Posterior vena cava (tissue), 2 donors: ENCODE results near the gene CTBP2. TPM values are rescaled to one million over a fixed set of nuclear protein-coding genes. Genes with fewer than 3 reads are reported as not detected.
A peak's percentile ranks its signal among the peaks of the same experiment; 100 is the strongest.

Experiments
- DNase-seq: peaks from one replicate; pipeline ENCODE4 v3.0.0-alpha.2; 2020; ENCODE audit warnings: low spot score
- intact Hi-C, 2 donors: fragments of 100-400 bp; cut with DNase I; formaldehyde crosslinking; loops; one replicate each; pipeline versions ENCODE4 v1.14.1 to v1.14.2; 2022 to 2023
- total RNA-seq, 2 donors: library from RNA; stranded (reverse); fragmentation: NEBNext Ultra II Directional; extraction: Animal tissue kit (Norgen Biotek cat#: 25700); gene quantifications; one replicate each; pipeline ENCODE4 v1.2.1, GENCODE V29; 2021
- donor health status: DM: yes; HTN: yes; CAD: no.
- donor health status: DM: yes; HTN: yes; CAD: no.

The CTBP2 gene
- total RNA-seq, 2 donors from 2014 or later, result 44.4 to 47.3 TPM

GRCh38 chr10:125011171-125011925, 149.0 kb downstream of the CTBP2 start:
- DNase-seq, result peak; percentile 66
- intact Hi-C loops, result no loop called here

- DNase-seq, result peak; percentile 36
- intact Hi-C loops, result no loop called here
Measured at GRCh38 chr10:125010362-125010761, 150.0 kb downstream of the CTBP2 start.

- peak; percentile 34 for DNase-seq
- intact Hi-C loops, result loop anchor here in 1 of 2 donors (10.0 kb wide), 1 partner anchor 45 kb away; no protein-coding TSS in a partner anchor
Measured at GRCh38 chr10:125009661-125010161, 150.7 kb downstream of the CTBP2 start.

- peak; percentile 20 for DNase-seq
Measured at GRCh38 chr10:125008689-125009638, 151.4 kb downstream of the CTBP2 start.

GRCh38 chr10:125007436-125007835, 152.9 kb downstream of the CTBP2 start:
- peak; percentile 42 for DNase-seq
- intact Hi-C loops, result loop anchor here in 1 of 2 donors (10.0 kb wide), 1 partner anchor 47 kb away; no protein-coding TSS in a partner anchor

More at GRCh38 chr10:125008689-125009638, 151.4 kb downstream of the CTBP2 start:
- intact Hi-C loops, result loop anchor here in 1 of 2 donors (10.0 kb wide), 1 partner anchor 46 kb away; no protein-coding TSS in a partner anchor

- peak; percentile 76 for DNase-seq
- intact Hi-C loops, result loop anchor here in 1 of 2 donors (10.0 kb wide), 1 partner anchor 48 kb away; no protein-coding TSS in a partner anchor
Measured at GRCh38 chr10:125006921-125007426, 153.4 kb downstream of the CTBP2 start.

- intact Hi-C loops, result loop anchor here in 1 of 2 donors (10.0 kb wide), 1 partner anchor 49 kb away; no protein-coding TSS in a partner anchor
- DNase-seq, result peak; percentile 24
Measured at GRCh38 chr10:125006188-125006680, 154.1 kb downstream of the CTBP2 start.

GRCh38 chr10:125005312-125006187, 154.8 kb downstream of the CTBP2 start:
- intact Hi-C loops, result loop anchor here in 1 of 2 donors (10.0 kb wide), 1 partner anchor 49 kb away; no protein-coding TSS in a partner anchor
- peak; percentile 69 for DNase-seq

- peak; percentile 52 for DNase-seq
- intact Hi-C loops, result loop anchor here in 1 of 2 donors (10.0 kb wide), 1 partner anchor 50 kb away; no protein-coding TSS in a partner anchor
Measured at GRCh38 chr10:125004571-125005311, 155.6 kb downstream of the CTBP2 start.

- intact Hi-C loops, result loop anchor here in 1 of 2 donors (10.0 kb wide), 1 partner anchor 51 kb away; no protein-coding TSS in a partner anchor
- peak; percentile 48 for DNase-seq
Measured at GRCh38 chr10:125003901-125004467, 156.4 kb downstream of the CTBP2 start.

- DNase-seq, result peak; percentile 54
- intact Hi-C loops, result loop anchor here in 1 of 2 donors (10.0 kb wide), 1 partner anchor 51 kb away; no protein-coding TSS in a partner anchor
Measured at GRCh38 chr10:125003146-125003900, 157.0 kb downstream of the CTBP2 start.

- DNase-seq, result peak; percentile 79
- intact Hi-C loops, result loop anchor here in 1 of 2 donors (10.0 kb wide), 1 partner anchor 52 kb away; no protein-coding TSS in a partner anchor
Measured at GRCh38 chr10:125002423-125003145, 157.8 kb downstream of the CTBP2 start.

GRCh38 chr10:125002047-125002422, 158.3 kb downstream of the CTBP2 start:
- DNase-seq, result peak; percentile 68
- intact Hi-C loops, result loop anchor here in 1 of 2 donors (10.0 kb wide), 1 partner anchor 53 kb away; no protein-coding TSS in a partner anchor

- peak; percentile 71 for DNase-seq
- intact Hi-C loops, result loop anchor here in 1 of 2 donors (10.0 kb wide), 1 partner anchor 53 kb away; no protein-coding TSS in a partner anchor
Measured at GRCh38 chr10:125001313-125002046, 158.9 kb downstream of the CTBP2 start.
